Endodermal cell (in vitro differentiated cells): ENCODE results near the gene APBA1. TPM values are rescaled to one million over a fixed set of nuclear protein-coding genes. Genes with fewer than 3 reads are reported as not detected.

Experiments used
- DNase-seq: peaks from one replicate; pipeline ENCODE4 v3.0.0-alpha.2; 2017
- H3K27ac ChIP-seq: 2 replicates; pipeline ENCODE4 v1.5.1; 2013; ENCODE audit warnings: mild to moderate bottlenecking, low read depth, low read length, moderate library complexity
- H3K27me3 ChIP-seq: 2 replicates; pipeline ENCODE4 v1.6.1; 2013; ENCODE audit warnings: mild to moderate bottlenecking, low read length, moderate library complexity; ENCODE audit not compliant: insufficient read depth, control insufficient read depth, poor library complexity, severe bottlenecking
- H3K36me3 ChIP-seq: 2 replicates; pipeline ENCODE4 v1.7.0; 2013; ENCODE audit warnings: mild to moderate bottlenecking, low read length, moderate library complexity; ENCODE audit not compliant: control insufficient read depth, insufficient read depth
- H3K4me1 ChIP-seq: one replicate; pipeline ENCODE4 v1.7.0; 2013; ENCODE audit warnings: low read length; ENCODE audit not compliant: control insufficient read depth, insufficient read depth
- H3K4me3 ChIP-seq: 2 replicates; pipeline ENCODE4 v1.5.1; 2013; ENCODE audit warnings: mild to moderate bottlenecking, low read length, moderate library complexity
- H3K9ac ChIP-seq: 2 replicates; pipeline ENCODE4 v1.6.1; 2013; ENCODE audit warnings: mild to moderate bottlenecking, low read length, moderate library complexity; ENCODE audit not compliant: poor library complexity, severe bottlenecking; ENCODE audit errors: extremely low read depth
- H3K9me3 ChIP-seq: 2 replicates; pipeline ENCODE4 v1.6.1; 2013; ENCODE audit warnings: mild to moderate bottlenecking, low read length, moderate library complexity; ENCODE audit not compliant: control insufficient read depth
- H3K27ac Mint-ChIP-seq: 2 replicates; pipeline ENCODE4 v1.8.0; 2020; ENCODE audit warnings: mixed read lengths
- H3K27me3 Mint-ChIP-seq: 2 replicates; pipeline ENCODE4 v1.8.0; 2021; ENCODE audit warnings: mild to moderate bottlenecking, mixed read lengths; ENCODE audit not compliant: insufficient read depth
- H3K36me3 Mint-ChIP-seq: 2 replicates; pipeline ENCODE4 v1.8.0; 2020; ENCODE audit warnings: low read depth, mixed read lengths
- H3K4me1 Mint-ChIP-seq: 2 replicates; pipeline ENCODE4 v1.8.0; 2020; ENCODE audit warnings: mixed read lengths
- H3K4me3 Mint-ChIP-seq: 2 replicates; pipeline ENCODE4 v1.8.0; 2020; ENCODE audit warnings: mild to moderate bottlenecking, moderate library complexity, mixed read lengths
- H3K9me3 Mint-ChIP-seq: 2 replicates; pipeline ENCODE4 v1.8.0; 2020; ENCODE audit warnings: mild to moderate bottlenecking, mixed read lengths
- WGBS, 2 experiments: methylation state at CpG; one replicate each; pipeline versions ENCODE4 v1.1.5 to v1.1.7; 2013; ENCODE audit warnings: missing lambda C conversion rate in 2 of 2, mixed read lengths in 1 of 2; ENCODE audit not compliant: insufficient coverage in 1 of 2, insufficient read length in 1 of 2; 5-methylcytosine and 5-hydroxymethylcytosine counted together
- total RNA-seq, 2 donors: library from RNA; stranded (reverse); fragmentation: NEBNext Ultra II Directional in 1 of 2; extraction: Animal tissue kit (Norgen Biotek cat#: 25700) in 1 of 2; gene quantifications; 2 replicates in 1 of 2; 3 replicates in 1 of 2; pipeline ENCODE4 v1.2.1, GENCODE V29; 2021
- TF ChIP-seq, protein P1 (sequence below): fragments of 200-600 bp; sonication (generic); conservative IDR thresholded peaks from 2 replicates; pipeline ENCODE4 v1.5.0; 2021; ENCODE audit warnings: antibody characterized with exemption, mild to moderate bottlenecking

APBA1 gene
- total RNA-seq, 2 donors from 2014 or later: 0.51 to 0.75 TPM

DNA sequence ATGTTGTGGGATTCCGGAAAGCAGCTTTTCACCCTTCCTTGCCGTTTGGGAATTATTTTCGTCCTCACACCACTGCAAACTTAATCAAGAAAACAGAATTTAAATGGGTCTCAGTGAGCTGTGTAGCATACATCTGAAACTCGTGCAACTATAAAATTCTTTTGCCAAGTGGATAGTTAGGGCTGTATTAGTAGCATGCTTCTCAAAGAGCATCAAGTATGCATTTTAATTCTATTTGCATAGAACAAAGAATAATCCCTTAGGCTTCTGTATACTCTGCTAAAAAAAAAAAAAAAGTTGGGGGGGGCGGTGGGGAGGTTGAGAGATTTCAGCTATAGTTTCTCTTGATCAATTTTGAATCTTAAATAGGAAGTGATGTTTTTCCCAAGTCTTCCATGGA lies 11.8 kb upstream of the APBA1 start:
- no peaks in the 10 kb centered on the region for H3K4me1 Mint-ChIP-seq
- TF ChIP-seq, protein P1, sequence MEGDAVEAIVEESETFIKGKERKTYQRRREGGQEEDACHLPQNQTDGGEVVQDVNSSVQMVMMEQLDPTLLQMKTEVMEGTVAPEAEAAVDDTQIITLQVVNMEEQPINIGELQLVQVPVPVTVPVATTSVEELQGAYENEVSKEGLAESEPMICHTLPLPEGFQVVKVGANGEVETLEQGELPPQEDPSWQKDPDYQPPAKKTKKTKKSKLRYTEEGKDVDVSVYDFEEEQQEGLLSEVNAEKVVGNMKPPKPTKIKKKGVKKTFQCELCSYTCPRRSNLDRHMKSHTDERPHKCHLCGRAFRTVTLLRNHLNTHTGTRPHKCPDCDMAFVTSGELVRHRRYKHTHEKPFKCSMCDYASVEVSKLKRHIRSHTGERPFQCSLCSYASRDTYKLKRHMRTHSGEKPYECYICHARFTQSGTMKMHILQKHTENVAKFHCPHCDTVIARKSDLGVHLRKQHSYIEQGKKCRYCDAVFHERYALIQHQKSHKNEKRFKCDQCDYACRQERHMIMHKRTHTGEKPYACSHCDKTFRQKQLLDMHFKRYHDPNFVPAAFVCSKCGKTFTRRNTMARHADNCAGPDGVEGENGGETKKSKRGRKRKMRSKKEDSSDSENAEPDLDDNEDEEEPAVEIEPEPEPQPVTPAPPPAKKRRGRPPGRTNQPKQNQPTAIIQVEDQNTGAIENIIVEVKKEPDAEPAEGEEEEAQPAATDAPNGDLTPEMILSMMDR: no peak
- Histone ChIP-seq H3K27me3 (no peaks in the 10 kb centered on the region), H3K4me3 (no peak overlapping the region), H3K36me3 (no peaks in the 10 kb centered on the region), H3K27ac (no peak overlapping the region), H3K9ac (no peak overlapping the region), H3K4me1 (no peaks in the 10 kb centered on the region), H3K9me3 (no peaks in the 10 kb centered on the region)
- H3K27ac Mint-ChIP-seq: no peak overlapping the region
- 84 to 100% methylated on average over 1 to 5 of the region's 5 CpGs for WGBS, 2 experiments
- no peak overlapping the region for H3K4me3 Mint-ChIP-seq
- no peak for DNase-seq
- H3K9me3 Mint-ChIP-seq: no peaks in the 10 kb centered on the region
- no peaks in the 10 kb centered on the region for H3K36me3 Mint-ChIP-seq
- H3K27me3 Mint-ChIP-seq: no peaks in the 10 kb centered on the region

DNA sequence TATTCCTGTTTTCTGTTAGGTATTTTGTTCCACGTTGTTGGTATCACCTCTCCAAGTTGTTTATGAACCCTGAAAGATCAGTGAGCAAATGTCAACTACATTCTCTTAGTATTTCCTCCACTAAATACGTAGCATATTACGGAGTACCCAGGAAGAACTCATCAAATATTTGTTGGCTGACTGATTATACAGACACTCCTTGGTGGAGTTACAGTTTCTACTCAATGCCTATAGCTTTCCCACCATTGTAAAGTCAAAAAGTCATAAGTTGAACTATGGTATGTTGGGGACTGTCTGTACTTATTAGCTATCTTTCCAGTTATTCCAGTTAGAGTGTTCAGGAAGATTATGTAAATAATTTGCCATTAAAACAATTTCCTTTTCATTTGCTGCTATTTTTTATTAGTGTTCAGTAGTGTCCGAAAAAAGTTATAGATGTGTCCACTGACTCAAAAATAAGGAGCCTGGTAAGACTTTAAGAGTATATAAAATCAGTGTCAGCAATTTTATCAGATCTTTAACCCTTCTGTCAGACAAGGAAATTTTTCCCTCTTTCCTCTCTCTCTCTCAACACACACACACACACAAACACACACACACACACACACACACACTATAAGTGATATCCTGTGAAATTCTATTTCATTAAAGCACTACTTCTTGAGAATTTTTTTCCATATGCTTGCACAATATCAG lies 6.8 kb upstream of the APBA1 start:
- Histone ChIP-seq H3K27me3 (no peaks in the 10 kb centered on the region), H3K27ac (no peak overlapping the region), H3K36me3 (no peaks in the 10 kb centered on the region), H3K4me1 (no peaks in the 10 kb centered on the region), H3K9ac (no peak overlapping the region), H3K4me3 (no peak overlapping the region), H3K9me3 (no peaks in the 10 kb centered on the region)
- 66 to 92% methylated on average over 3 to 4 of the region's 4 CpGs for WGBS, 2 experiments
- no peak overlapping the region for H3K4me3 Mint-ChIP-seq
- no peaks in the 10 kb centered on the region for H3K36me3 Mint-ChIP-seq
- peaks cover 5% of the 10 kb centered on the region for H3K4me1 Mint-ChIP-seq
- H3K27ac Mint-ChIP-seq: no peak overlapping the region
- DNase-seq: no peak
- TF ChIP-seq, protein P1: no peak
- no peaks in the 10 kb centered on the region for H3K9me3 Mint-ChIP-seq
- no peaks in the 10 kb centered on the region for H3K27me3 Mint-ChIP-seq

DNA sequence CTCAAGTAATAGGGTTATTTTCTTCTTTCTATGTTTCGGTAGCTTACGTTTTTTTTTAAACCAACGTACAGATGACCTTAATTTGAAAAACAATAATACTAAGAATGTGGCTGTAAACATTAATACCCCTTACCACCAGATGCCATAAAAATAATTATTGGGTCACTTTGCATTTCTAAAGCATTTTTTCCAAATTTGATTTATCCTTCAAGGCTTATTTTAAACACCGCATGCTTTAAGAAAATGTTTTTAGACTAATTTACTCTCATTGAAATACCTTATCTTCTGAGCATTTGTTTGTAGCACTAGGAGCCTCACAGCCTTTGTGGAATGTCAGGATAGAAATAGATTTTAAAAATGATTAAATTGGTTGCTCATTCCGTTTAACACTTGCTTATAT lies 5.8 kb upstream of the APBA1 start:
- H3K27me3 ChIP-seq: no peaks in the 10 kb centered on the region
- no peaks in the 10 kb centered on the region for H3K27me3 Mint-ChIP-seq
- no peaks in the 10 kb centered on the region for H3K4me1 ChIP-seq
- DNase-seq: no peak
- H3K27ac Mint-ChIP-seq: no peak overlapping the region
- no peak overlapping the region for H3K27ac ChIP-seq
- no peaks in the 10 kb centered on the region for H3K36me3 Mint-ChIP-seq
- peaks cover 8% of the 10 kb centered on the region for H3K4me1 Mint-ChIP-seq
- H3K9ac ChIP-seq: no peak overlapping the region
- no peaks in the 10 kb centered on the region for H3K36me3 ChIP-seq
- H3K9me3 ChIP-seq: no peaks in the 10 kb centered on the region
- H3K9me3 Mint-ChIP-seq: no peaks in the 10 kb centered on the region
- WGBS, 2 experiments: 91% methylated on average over 5 of the region's 5 CpGs; no CpG with 5 or more reads in 1 of the 2 experiments
- no peak overlapping the region for H3K4me3 Mint-ChIP-seq
- TF ChIP-seq, protein P1: no peak
- no peak overlapping the region for H3K4me3 ChIP-seq
